Stimulated activated CD8-positive, alpha-beta memory T cell treated with anti-CD3 and anti-CD28 coated beads, Interleukin-15, amount 100 ng/mL, for 4 hours (primary cell): ENCODE measurements around the gene ELL.

Experiments used
- DNase-seq, 2 donors: peaks; one replicate each; pipeline ENCODE4 v3.0.0-alpha.2; 2020; ENCODE audit warnings: low read depth in 2 of 2

ELL gene

GRCh38 chr19:18469069-18469846 is 52.6 kb downstream of the ELL start:
- no peak for DNase-seq

GRCh38 chr19:18468517-18468916 is 53.4 kb downstream of the ELL start:
- DNase-seq, result no peak

- DNase-seq, result no peak
These were observed 53.9 kb downstream of the ELL start for GRCh38 chr19:18467978-18468377.

- no peak for DNase-seq
These were observed 55.5 kb downstream of the ELL start for GRCh38 chr19:18466354-18466753.

- no peak for DNase-seq
These were observed 55.9 kb downstream of the ELL start for GRCh38 chr19:18465964-18466339.

GRCh38 chr19:18465214-18465963 is 56.5 kb downstream of the ELL start:
- DNase-seq, result no peak

GRCh38 chr19:18464646-18465045 is 57.2 kb downstream of the ELL start:
- DNase-seq, result no peak

GRCh38 chr19:18461471-18461870 is 60.4 kb downstream of the ELL start:
- DNase-seq, result no peak

GRCh38 chr19:18460900-18461299 is 61.0 kb downstream of the ELL start:
- DNase-seq, result no peak

GRCh38 chr19:18457483-18458331 is 64.2 kb downstream of the ELL start:
- no peak for DNase-seq

GRCh38 chr19:18456974-18457373 is 64.9 kb downstream of the ELL start:
- DNase-seq, result no peak

- DNase-seq, result no peak
These were observed 65.6 kb downstream of the ELL start for GRCh38 chr19:18456279-18456678.

- DNase-seq, result no peak
These were observed 68.4 kb downstream of the ELL start for GRCh38 chr19:18453269-18454024.

- no peak for DNase-seq
These were observed 69.5 kb downstream of the ELL start for GRCh38 chr19:18452386-18452785.

GRCh38 chr19:18450931-18451836 is 70.7 kb downstream of the ELL start:
- DNase-seq, result peak; percentile 63 to 65

- no peak for DNase-seq
These were observed 71.6 kb downstream of the ELL start for GRCh38 chr19:18450021-18450930.

GRCh38 chr19:18449552-18449951 is 72.3 kb downstream of the ELL start:
- DNase-seq, result no peak

GRCh38 chr19:18446811-18447359 is 75.0 kb downstream of the ELL start:
- no peak for DNase-seq

- DNase-seq, result no peak
These were observed 75.6 kb downstream of the ELL start for GRCh38 chr19:18446145-18446810.
